ENCODE data around the gene UHRF2.
A peak's percentile ranks its signal among the peaks of the same experiment; 100 is the strongest.
"Not testable (repeated sequence)": the region's sequence is repeated elsewhere in the genome, so short reads cannot be mapped to it uniquely, and the experiment has no call there.

Gene UHRF2

GRCh38 chr9:6412487-6413364 is at the start of gene UHRF2:
TSS of gene UHRF2 (plus strand) at chr9:6413199. CDS start at chr9:6413491, 292 bp downstream.
- DNase-seq (ENCODE audit: low read depth): peak; percentile 97

- DNase-seq (ENCODE audit: low read depth): no peak
Observed at GRCh38 chr9:6367128-6367890, 45.7 kb upstream of the UHRF2 start.

GRCh38 chr9:6368831-6369230 is 44.2 kb upstream of the UHRF2 start:
- DNase-seq (ENCODE audit: low read depth): no peak

GRCh38 chr9:6381477-6382012 is 31.5 kb upstream of the UHRF2 start:
- not testable (repeated sequence) for DNase-seq (ENCODE audit: low read depth)

GRCh38 chr9:6382681-6383080 is 30.3 kb upstream of the UHRF2 start:
- peak; percentile 8 for DNase-seq (ENCODE audit: low read depth)

- DNase-seq (ENCODE audit: low read depth): peak; percentile 60
Observed at GRCh38 chr9:6383551-6384225, 29.3 kb upstream of the UHRF2 start.

GRCh38 chr9:6384732-6385131 is 28.3 kb upstream of the UHRF2 start:
- DNase-seq (ENCODE audit: low read depth): no peak

GRCh38 chr9:6399071-6399470 is 13.9 kb upstream of the UHRF2 start:
- DNase-seq (ENCODE audit: low read depth): no peak

- DNase-seq (ENCODE audit: low read depth): no peak
Observed at GRCh38 chr9:6405371-6405770, 7.6 kb upstream of the UHRF2 start.

GRCh38 chr9:6407778-6408177 is 5.2 kb upstream of the UHRF2 start:
- no peak for DNase-seq (ENCODE audit: low read depth)

- no peak for DNase-seq (ENCODE audit: low read depth)
Observed at GRCh38 chr9:6408320-6408719, 4.7 kb upstream of the UHRF2 start.

- no peak for DNase-seq (ENCODE audit: low read depth)
Observed at GRCh38 chr9:6409811-6410210, 3.2 kb upstream of the UHRF2 start.

- no peak for DNase-seq (ENCODE audit: low read depth)
Observed at GRCh38 chr9:6410633-6411032, 2.4 kb upstream of the UHRF2 start.

- DNase-seq (ENCODE audit: low read depth): peak; percentile 32
Observed at GRCh38 chr9:6413365-6414246, 607 bp downstream of the UHRF2 start.

- DNase-seq (ENCODE audit: low read depth): peak; percentile 46
Observed at GRCh38 chr9:6414247-6414641, 1.2 kb downstream of the UHRF2 start.

GRCh38 chr9:6415266-6415665 is 2.3 kb downstream of the UHRF2 start:
- peak; percentile 12 for DNase-seq (ENCODE audit: low read depth)

GRCh38 chr9:6417186-6417585 is 4.2 kb downstream of the UHRF2 start:
- peak; percentile 47 for DNase-seq (ENCODE audit: low read depth)

GRCh38 chr9:6418764-6419163 is 5.8 kb downstream of the UHRF2 start:
- DNase-seq (ENCODE audit: low read depth): no peak

- no peak for DNase-seq (ENCODE audit: low read depth)
Observed at GRCh38 chr9:6424940-6425339, 11.9 kb downstream of the UHRF2 start.

- no peak for DNase-seq (ENCODE audit: low read depth)
Observed at GRCh38 chr9:6426117-6426516, 13.1 kb downstream of the UHRF2 start.

Data from ELR (cell line).